GM23338 (cell line): ENCODE results near the gene RBM34. TPM values are rescaled to one million over a fixed set of nuclear protein-coding genes. Genes with fewer than 3 reads are reported as not detected.

Experiments
- ATAC-seq: fragments of 200-7000 bp; cut with Tn5 transposase; 3 replicates; pipeline ENCODE4 v1.9.1; 2020
- DNase-seq: peaks from one replicate; pipeline ENCODE4 v3.0.0-alpha.2; 2015; ENCODE audit warnings: low spot score
- H2AFZ ChIP-seq: fragments of 200-600 bp; sonication (generic); 2 replicates; pipeline ENCODE4 v1.8.0; 2016; ENCODE audit warnings: antibody characterized with exemption, mild to moderate bottlenecking, moderate library complexity
- H3F3A ChIP-seq: fragments of 200-600 bp; sonication (generic); replicated peaks from 2 replicates; pipeline ENCODE4 v1.8.0; 2017; ENCODE audit warnings: antibody characterized with exemption, mixed run types, low read depth
- H3K27ac ChIP-seq: fragments of 200-600 bp; sonication (generic); 2 replicates; pipeline ENCODE4 v1.6.1; 2016; ENCODE audit warnings: low read depth
- H3K27me3 ChIP-seq: fragments of 200-600 bp; sonication (generic); 2 replicates; pipeline ENCODE4 v1.8.0; 2016; ENCODE audit warnings: mild to moderate bottlenecking, mixed run types, moderate library complexity; ENCODE audit not compliant: insufficient read depth
- H3K36me3 ChIP-seq: fragments of 200-600 bp; sonication (generic); 2 replicates; pipeline ENCODE4 v1.8.0; 2016; ENCODE audit warnings: mild to moderate bottlenecking; ENCODE audit not compliant: insufficient read depth
- H3K4me1 ChIP-seq: fragments of 200-600 bp; sonication (generic); 2 replicates; pipeline ENCODE4 v1.8.0; 2016; ENCODE audit warnings: mild to moderate bottlenecking, moderate library complexity; ENCODE audit not compliant: insufficient read depth
- H3K4me2 ChIP-seq: fragments of 200-600 bp; sonication (generic); 2 replicates; pipeline ENCODE4 v1.7.1; 2017; ENCODE audit warnings: mixed run types
- H3K4me3 ChIP-seq: fragments of 200-600 bp; sonication (generic); 2 replicates; pipeline ENCODE4 v1.6.1; 2016; ENCODE audit warnings: mixed run types
- H3K79me2 ChIP-seq: fragments of 200-600 bp; sonication (generic); replicated peaks from 2 replicates; pipeline ENCODE4 v1.8.0; 2017; ENCODE audit warnings: mild to moderate bottlenecking; ENCODE audit not compliant: insufficient read depth
- H3K9me2 ChIP-seq: fragments of 200-600 bp; sonication (generic); 2 replicates; pipeline ENCODE4 v1.8.0; 2017; ENCODE audit not compliant: insufficient read depth
- H4K20me1 ChIP-seq: fragments of 200-600 bp; sonication (generic); replicated peaks from 2 replicates; pipeline ENCODE4 v1.8.0; 2017; ENCODE audit warnings: mild to moderate bottlenecking; ENCODE audit not compliant: insufficient read depth
- H3K27ac Mint-ChIP-seq: 2 replicates; pipeline ENCODE4 v1.8.0; 2020; ENCODE audit warnings: inconsistent platforms, mild to moderate bottlenecking, moderate library complexity, mixed read lengths
- H3K27me3 Mint-ChIP-seq: 3 replicates; pipeline ENCODE4 v1.8.0; 2022; ENCODE audit warnings: low read depth, mild to moderate bottlenecking, moderate library complexity, mixed read lengths, inconsistent platforms; ENCODE audit not compliant: insufficient read depth, poor library complexity
- H3K36me3 Mint-ChIP-seq: 3 replicates; pipeline ENCODE4 v1.8.0; 2021; ENCODE audit warnings: low read depth, mild to moderate bottlenecking, inconsistent platforms, moderate library complexity, mixed read lengths
- H3K4me1 Mint-ChIP-seq: 3 replicates; pipeline ENCODE4 v1.8.0; 2020; ENCODE audit warnings: mild to moderate bottlenecking, inconsistent platforms, mixed read lengths
- H3K4me3 Mint-ChIP-seq: 3 replicates; pipeline ENCODE4 v1.8.0; 2021; ENCODE audit warnings: moderate library complexity, mild to moderate bottlenecking, inconsistent platforms, mixed read lengths
- H3K9me3 Mint-ChIP-seq: 3 replicates; pipeline ENCODE4 v1.8.0; 2020; ENCODE audit warnings: moderate library complexity, mild to moderate bottlenecking, inconsistent platforms, mixed read lengths
- CREB1 ChIP-seq: fragments of 250-450 bp; sonication (Bioruptor Pico); IDR thresholded peaks from 2 replicates; pipeline ENCODE4 v1.5.0; 2020; ENCODE audit warnings: low read depth, mild to moderate bottlenecking, moderate library complexity
- CTCF ChIP-seq, 2 experiments: fragments of 200-600 bp in 1 of 2; sonication (generic) in 1 of 2; conservative IDR thresholded peaks; 2 replicates each; pipeline versions ENCODE4 v1.5.1 to v1.6.1; 2016 to 2017; ENCODE audit warnings: antibody characterized with exemption in 2 of 2, low read depth in 2 of 2, mild to moderate bottlenecking in 2 of 2, moderate library complexity in 1 of 2
- EZH2 ChIP-seq: fragments of 200-600 bp; sonication (generic); IDR thresholded peaks from one replicate; pipeline ENCODE4 v1.8.0; 2017; ENCODE audit warnings: antibody characterized with exemption, mild to moderate bottlenecking, low read depth; ENCODE audit not compliant: unreplicated experiment
- EZH2phosphoT487 ChIP-seq: fragments of 200-600 bp; sonication (generic); IDR thresholded peaks from one replicate; pipeline ENCODE4 v1.8.1; 2018; ENCODE audit warnings: antibody characterized with exemption; ENCODE audit not compliant: unreplicated experiment
- JUNB ChIP-seq: IDR thresholded peaks from one replicate; pipeline ENCODE4 v1.6.1; 2016; ENCODE audit warnings: antibody characterized with exemption; ENCODE audit not compliant: unreplicated experiment
- NANOG ChIP-seq: IDR thresholded peaks from 2 replicates; pipeline ENCODE4 v1.6.1; 2016; ENCODE audit warnings: antibody characterized with exemption, borderline replicate concordance
- POLR2AphosphoS5 ChIP-seq: IDR thresholded peaks from 2 replicates; pipeline ENCODE4 v1.6.1; 2016; ENCODE audit warnings: antibody characterized with exemption, low read depth
- REST ChIP-seq: IDR thresholded peaks from one replicate; pipeline ENCODE4 v1.6.1; 2018; ENCODE audit warnings: antibody characterized with exemption; ENCODE audit not compliant: unreplicated experiment
- STAT1 ChIP-seq: IDR thresholded peaks from one replicate; pipeline ENCODE4 v1.6.1; 2016; ENCODE audit warnings: antibody characterized with exemption; ENCODE audit not compliant: unreplicated experiment
- ZNF331 ChIP-seq: fragments of 250-450 bp; sonication (Bioruptor Pico); IDR thresholded peaks from 2 replicates; pipeline ENCODE4 v1.5.0; 2020; ENCODE audit warnings: low read depth, mild to moderate bottlenecking, moderate library complexity
- polyA plus RNA-seq: library from polyadenylated mRNA; unstranded; fragments of >200 nt; fragmentation: Nextera tagmentation; extraction: Ambion mirVana; gene quantifications from 2 replicates; pipeline ENCODE4 v1.2.1, GENCODE V29; 2016
- total RNA-seq: library from RNA; depleted of rRNA; stranded (reverse); fragments of >200 nt; shearing (Covaris generic); gene quantifications from 2 replicates; pipeline ENCODE4 v1.2.3, GENCODE V29; 2014

RBM34 gene
- total and polyA plus RNA-seq, 2 experiments from 2014 or later, result 51.8 to 177 TPM

DNA sequence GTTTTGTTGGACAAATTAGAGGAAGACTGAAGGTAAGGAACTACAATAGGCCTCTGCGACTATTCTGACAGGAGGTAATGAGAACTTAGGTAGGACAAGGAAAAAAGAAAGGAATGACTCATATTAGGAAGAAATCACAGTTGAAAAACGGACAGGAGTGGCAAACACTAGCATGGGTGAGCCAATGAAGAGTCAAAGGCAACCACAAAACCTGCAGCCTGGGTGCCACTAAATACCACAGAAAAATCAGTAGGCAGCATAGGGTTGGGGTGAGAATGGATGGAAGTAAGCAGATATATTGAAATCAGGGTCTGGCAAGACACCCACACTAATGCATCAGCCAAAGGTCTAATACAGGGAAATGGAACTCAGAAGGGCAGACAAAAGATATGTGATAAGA is 10.0 kb downstream of the RBM34 start (continued):
- no peak for TF ChIP-seq REST
- no peak for TF ChIP-seq ZNF331
- TF ChIP-seq NANOG, result no peak
- no peak for TF ChIP-seq STAT1
- TF ChIP-seq CREB1 (CRISPR knock-in tag), result no peak
- TF ChIP-seq JUNB, result no peak
- TF ChIP-seq CTCF (conservative IDR thresholded peaks at IDR 0.05; ENCODE audit: low read depth in 2 of 2), result no peak
- no peak for TF ChIP-seq EZH2phosphoT487

DNA sequence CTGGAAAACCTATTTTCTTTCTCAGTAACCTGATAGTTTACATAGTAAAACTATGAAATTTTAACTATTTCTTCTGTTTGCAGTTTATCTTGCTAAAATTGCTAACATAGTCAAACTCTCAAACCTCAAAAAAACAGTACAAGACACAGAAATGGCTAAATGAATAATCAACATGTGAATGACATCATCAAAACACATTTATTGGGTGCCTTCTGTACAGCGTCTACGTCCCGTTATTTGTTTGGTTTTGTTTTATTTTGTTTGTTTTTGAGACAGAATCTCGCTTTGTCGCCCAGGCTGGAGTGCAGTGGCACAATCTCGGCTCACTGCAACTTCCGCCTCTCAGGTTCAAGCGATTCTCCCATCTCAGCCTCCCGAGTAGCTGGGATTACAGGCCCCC is 11.2 kb downstream of the RBM34 start:
- no peak overlapping the region for H2AFZ ChIP-seq
- H3K36me3 Mint-ChIP-seq, result peaks cover 87% of the 10 kb centered on the region
- ATAC-seq, result no peak
- H4K20me1 ChIP-seq, result no peaks in the 10 kb centered on the region; the same call in 1 of the 2 replicates
- H3K27ac Mint-ChIP-seq, result no peak overlapping the region
- H3K27me3 ChIP-seq, result no peaks in the 10 kb centered on the region
- H3K4me2 ChIP-seq, result no peak overlapping the region
- no peak overlapping the region for H3K27ac ChIP-seq
- no peak overlapping the region for H3K4me3 ChIP-seq
- no peaks in the 10 kb centered on the region for H3K9me3 Mint-ChIP-seq
- no peaks in the 10 kb centered on the region for H3K4me1 Mint-ChIP-seq
- H3K27me3 Mint-ChIP-seq, result peaks cover 3% of the 10 kb centered on the region
- H3K4me1 ChIP-seq, result no peaks in the 10 kb centered on the region
- peaks cover 43% of the 10 kb centered on the region for H3K36me3 ChIP-seq
- TF ChIP-seq CTCF (conservative IDR thresholded peaks at IDR 0.05; ENCODE audit: low read depth in 2 of 2) (no peak), NANOG (no peak), EZH2 (no peak), POLR2AphosphoS5 (no peak), STAT1 (no peak)
- no peak for DNase-seq
- peaks cover 30% of the 10 kb centered on the region for H3K79me2 ChIP-seq
- H3K9me2 ChIP-seq, result no peaks in the 10 kb centered on the region
- H3F3A ChIP-seq, result 0 out of 2 replicates have a peak, but pooled peaks cover 3% of the 10 kb centered on the region
- no peak overlapping the region for H3K4me3 Mint-ChIP-seq
